ENCODE data around the gene DNM3. TPM values are rescaled to one million over a fixed set of nuclear protein-coding genes. Genes with fewer than 3 reads are reported as not detected.

DNM3 gene
- total and polyA plus RNA-seq, 2 experiments from 2014 or later, result 5.2 to 12.2 TPM

GRCh38 chr1:172411791-172412338 lies 570.6 kb downstream of the DNM3 start:
- ATAC-seq (no peak), DNase-seq (ENCODE audit: low spot score) (no peak)
- H3K4me1 Mint-ChIP-seq, result peaks cover 7% of the 10 kb centered on the region
- no peak overlapping the region for H3K4me3 ChIP-seq
- H3K4me3 Mint-ChIP-seq, result no peak overlapping the region
- H3K36me3 Mint-ChIP-seq (ENCODE audit: low read depth), result no peaks in the 10 kb centered on the region
- H4K20me1 ChIP-seq (replicated peaks; ENCODE audit: insufficient read depth), result no peaks in the 10 kb centered on the region
- H3K27ac Mint-ChIP-seq, result no peak overlapping the region
- H3K9me3 Mint-ChIP-seq, result no peaks in the 10 kb centered on the region
- no peak overlapping the region for H3K27ac ChIP-seq (ENCODE audit: low read depth)
- no peaks in the 10 kb centered on the region for H3K36me3 ChIP-seq (ENCODE audit: insufficient read depth)
- H3K9me2 ChIP-seq (ENCODE audit: insufficient read depth), result no peaks in the 10 kb centered on the region
- no peak overlapping the region for H3K4me2 ChIP-seq
- H3K27me3 Mint-ChIP-seq (ENCODE audit: insufficient read depth, low read depth, poor library complexity), result no peaks in the 10 kb centered on the region
- no peaks in the 10 kb centered on the region; the same call in 1 of the 2 replicates for H3K4me1 ChIP-seq (ENCODE audit: insufficient read depth)
- no peaks in the 10 kb centered on the region for H3K27me3 ChIP-seq (ENCODE audit: insufficient read depth)
- no peaks in the 10 kb centered on the region for H3F3A ChIP-seq (replicated peaks; ENCODE audit: low read depth)
- no peaks in the 10 kb centered on the region for H3K79me2 ChIP-seq (replicated peaks; ENCODE audit: insufficient read depth)
- H2AFZ ChIP-seq, result no peak overlapping the region
- TF ChIP-seq EZH2 (IDR thresholded peaks at IDR 0.05; ENCODE audit: low read depth, unreplicated experiment) (no peak), EZH2phosphoT487 (IDR thresholded peaks at IDR 0.05; ENCODE audit: unreplicated experiment) (no peak), STAT1 (IDR thresholded peaks at IDR 0.05; ENCODE audit: unreplicated experiment) (no peak), REST (IDR thresholded peaks at IDR 0.05; ENCODE audit: unreplicated experiment) (no peak), CREB1 (CRISPR knock-in tag; IDR thresholded peaks at IDR 0.05; ENCODE audit: low read depth) (no peak), NANOG (IDR thresholded peaks at IDR 0.05; ENCODE audit: borderline replicate concordance) (no peak), ZNF114 (CRISPR knock-in tag; IDR thresholded peaks at IDR 0.05) (no peak), CTCF (conservative IDR thresholded peaks at IDR 0.05; ENCODE audit: low read depth in 2 of 2) (no peak), POLR2AphosphoS5 (IDR thresholded peaks at IDR 0.05; ENCODE audit: low read depth) (no peak), JUNB (IDR thresholded peaks at IDR 0.05; ENCODE audit: unreplicated experiment) (no peak), ZNF331 (CRISPR knock-in tag; IDR thresholded peaks at IDR 0.05; ENCODE audit: low read depth) (no peak), ETS1 (IDR thresholded peaks at IDR 0.05) (no peak), ZNF462 (CRISPR knock-in tag; IDR thresholded peaks at IDR 0.05) (no peak)
